Panc1 (cell line): ENCODE data around the gene VIPR2. TPM values are rescaled to one million over a fixed set of nuclear protein-coding genes. Genes with fewer than 3 reads are reported as not detected.
"Not testable (repeated sequence)": the region's sequence is repeated elsewhere in the genome, so short reads cannot be mapped to it uniquely, and the experiment has no call there.

Experiments used
- ATAC-seq: fragments of 200-7000 bp; cut with Tn5 transposase; 2 replicates; pipeline ENCODE4 v1.9.1; 2020; ENCODE audit warnings: mild to moderate bottlenecking, moderate library complexity
- BruUV-seq: library from RNA; stranded (reverse); fragments of 400-500 nt; replicated peaks from 2 replicates; lab custom pipeline; 2021; lab: Mats Ljungman, UMichigan
- CTCF ChIA-PET: fragments of 300-600 bp; sonication (Branson Sonifier 250); formaldehyde crosslinking; loops from one replicate; lab custom pipeline; 2022; ENCODE audit warnings: antibody characterized with exemption; lab: Charles Lee
- POLR2A ChIA-PET: fragments of 300-600 bp; sonication (Branson Sonifier 250); formaldehyde crosslinking; loops from one replicate; lab custom pipeline; 2022; ENCODE audit warnings: antibody characterized with exemption; lab: Charles Lee
- DNase-seq: peaks from one replicate; pipeline ENCODE4 v3.0.0-alpha.2; 2010; ENCODE audit warnings: low read depth, low spot score
- H3K27ac ChIP-seq: 2 replicates; pipeline ENCODE4 v1.5.1; 2011; ENCODE audit warnings: mild to moderate bottlenecking, low read length, inconsistent platforms
- H3K27me3 ChIP-seq: fragments of 200-500 bp; sonication (Bioruptor generic); 2 replicates; pipeline ENCODE4 v1.6.0; 2014; ENCODE audit warnings: low read length, inconsistent platforms; ENCODE audit not compliant: control insufficient read depth, insufficient read depth
- H3K36me3 ChIP-seq: fragments of 200-500 bp; sonication (Bioruptor generic); 2 replicates; pipeline ENCODE4 v1.5.1; 2014; ENCODE audit warnings: inconsistent platforms, mild to moderate bottlenecking, low read length, moderate library complexity; ENCODE audit not compliant: control insufficient read depth, insufficient read depth
- H3K4me1 ChIP-seq: 2 replicates; pipeline ENCODE4 v1.5.1; 2011; ENCODE audit warnings: inconsistent platforms, mild to moderate bottlenecking, low read length, moderate library complexity; ENCODE audit not compliant: control insufficient read depth, insufficient read depth
- H3K4me3 ChIP-seq, 2 experiments: 2 replicates each; pipeline ENCODE4 v1.5.1; 2011 to 2012; ENCODE audit warnings: low read depth in 2 of 2, low read length in 2 of 2, mild to moderate bottlenecking in 2 of 2, inconsistent platforms in 1 of 2, moderate library complexity in 1 of 2
- H3K9me3 ChIP-seq: fragments of 200-500 bp; sonication (Bioruptor generic); 2 replicates; pipeline ENCODE4 v1.5.1; 2014; ENCODE audit warnings: low read depth, mild to moderate bottlenecking, inconsistent platforms, low read length, moderate library complexity; ENCODE audit not compliant: control insufficient read depth, insufficient read depth
- CTCF ChIP-seq: fragments of 450-650 bp; IDR thresholded peaks from 2 replicates; pipeline ENCODE4 v1.5.1; 2017; ENCODE audit warnings: mild to moderate bottlenecking
- POLR2AphosphoS5 ChIP-seq: IDR thresholded peaks from 2 replicates; pipeline ENCODE4 v1.6.1; 2012; ENCODE audit warnings: mild to moderate bottlenecking, low read depth, low read length, moderate library complexity
- REST ChIP-seq, 2 experiments: IDR thresholded peaks; 2 replicates each; pipeline ENCODE4 v1.6.1; 2011 to 2012; ENCODE audit warnings: low read depth in 2 of 2, control low read depth in 1 of 2, low read length in 1 of 2, mild to moderate bottlenecking in 1 of 2, moderate library complexity in 1 of 2; ENCODE audit not compliant: insufficient read depth in 1 of 2
- SIN3A ChIP-seq: IDR thresholded peaks from 2 replicates; pipeline ENCODE4 v1.6.1; 2012; ENCODE audit warnings: low read depth, mild to moderate bottlenecking, low read length, moderate library complexity, borderline replicate concordance; ENCODE audit not compliant: insufficient read depth
- TCF7L2 ChIP-seq: IDR thresholded peaks from 2 replicates; pipeline ENCODE4 v1.6.1; 2011; ENCODE audit warnings: mild to moderate bottlenecking, low read depth, low read length, inconsistent platforms
- in situ Hi-C: cut with HindIII; loops from 2 replicates; pipeline ENCODE4 v1.10.0; 2016; ENCODE audit warnings: low sequenced_read_pairs, low pct_unique_long_range_greater_than_20kb
- intact Hi-C: fragments of 100-400 bp; cut with micrococcal nuclease; formaldehyde crosslinking; loops from one replicate; pipeline ENCODE4 v1.10.0; 2022; ENCODE audit not compliant: unreplicated experiment
- total RNA-seq: library from RNA; stranded (reverse); gene quantifications from one replicate; pipeline ENCODE4 v1.2.1, GENCODE V29; 2021; ENCODE audit not compliant: unreplicated experiment

VIPR2 gene
- total RNA-seq, 1 experiment from 2014 or later, result not detected

DNA sequence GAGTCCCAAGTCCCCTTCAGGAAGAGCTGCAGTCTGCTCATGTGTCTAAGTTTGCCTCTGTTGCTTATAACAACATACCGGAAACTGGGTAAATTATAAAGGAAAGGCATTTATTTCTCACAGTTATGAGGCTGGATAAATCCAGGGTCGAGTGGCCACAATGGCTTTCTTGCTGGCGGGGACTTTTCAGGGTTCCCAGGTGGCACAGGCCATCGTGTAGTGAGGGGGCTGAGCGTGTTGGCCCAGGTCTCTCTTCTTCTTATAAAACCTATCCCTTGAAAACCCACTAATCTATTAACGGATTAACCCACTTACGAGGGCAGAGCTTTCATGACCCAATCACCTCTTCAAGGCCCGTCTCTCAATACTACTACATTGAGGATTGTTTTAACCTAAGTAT, 8.7 kb downstream of the VIPR2 start:
- Histone ChIP-seq H3K4me3 (no peak overlapping the region), H3K36me3 (no peaks in the 10 kb centered on the region), H3K4me1 (no peaks in the 10 kb centered on the region), H3K27ac (no peak overlapping the region), H3K27me3 (no peaks in the 10 kb centered on the region; the same call in 1 of the 2 replicates), H3K9me3 (no peaks in the 10 kb centered on the region)
- intact Hi-C loops, result no loop called here
- no TSS peak for BruUV-seq
- TF ChIP-seq TCF7L2, result no peak
- no peak for TF ChIP-seq SIN3A
- no peak for TF ChIP-seq POLR2AphosphoS5
- no peak for TF ChIP-seq REST (IDR thresholded peaks at IDR 0.05; ENCODE audit: insufficient read depth in 1 of 2, low read depth in 2 of 2, low read length in 1 of 2)
- no peak for TF ChIP-seq CTCF
- in situ Hi-C loops, result no loop called here
- ChIA-PET POLR2A (no interaction called here), CTCF (no interaction called here)
- ATAC-seq (no peak), DNase-seq (no peak)

- H3K27me3 ChIP-seq, intact Hi-C loops, H3K4me1 ChIP-seq, H3K9me3 ChIP-seq, H3K27ac ChIP-seq, CTCF ChIA-PET, in situ Hi-C loops, BruUV-seq, DNase-seq, ATAC-seq, H3K4me3 ChIP-seq, POLR2A ChIA-PET, H3K36me3 ChIP-seq: not testable (repeated sequence)
Measured at GRCh38 chr7:159132670-159133443, 11.8 kb downstream of the VIPR2 start.

DNA sequence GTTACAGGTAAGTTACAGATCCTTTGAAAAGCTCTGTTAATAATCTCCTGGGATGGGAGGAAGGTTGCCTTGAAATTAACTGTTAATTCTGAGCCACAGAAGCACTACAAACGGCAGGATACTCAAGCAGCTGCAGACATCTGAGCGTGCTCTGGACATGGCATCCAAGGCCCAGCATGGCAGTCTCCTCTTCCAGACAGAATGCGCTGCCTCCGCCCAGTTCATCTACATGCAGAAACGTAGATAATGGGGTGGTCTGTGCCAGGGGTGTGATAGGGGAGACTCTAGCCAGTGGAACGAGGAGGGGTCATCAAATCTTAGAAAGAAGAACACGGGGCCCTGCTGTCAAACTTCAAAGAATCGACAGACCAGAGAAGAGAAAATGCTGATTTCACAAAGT, 13.8 kb downstream of the VIPR2 start:
- TF ChIP-seq TCF7L2 (no peak), CTCF (no peak), POLR2AphosphoS5 (no peak), SIN3A (no peak), REST (IDR thresholded peaks at IDR 0.05; ENCODE audit: insufficient read depth in 1 of 2, low read depth in 2 of 2, low read length in 1 of 2) (no peak)
- ChIA-PET POLR2A (no interaction called here), CTCF (no interaction called here)
- Histone ChIP-seq H3K4me1 (no peaks in the 10 kb centered on the region), H3K4me3 (no peak overlapping the region), H3K36me3 (no peaks in the 10 kb centered on the region), H3K27me3 (peaks cover 8% of the 10 kb centered on the region), H3K27ac (no peak overlapping the region), H3K9me3 (no peaks in the 10 kb centered on the region)
- DNase-seq (no peak), ATAC-seq (no peak)
- in situ Hi-C loops, result no loop called here
- BruUV-seq, result no TSS peak
- intact Hi-C loops, result no loop called here
